Neural cell (in vitro differentiated cells): ENCODE measurements around the gene PDE9A. TPM values are rescaled to one million over a fixed set of nuclear protein-coding genes. Genes with fewer than 3 reads are reported as not detected.

Source experiments
- H2AFZ ChIP-seq: fragments of 200-600, 300-800 bp; sonication (generic), shearing (Covaris generic); 2 replicates; pipeline ENCODE4 v1.6.0; 2014; ENCODE audit warnings: low read depth, mild to moderate bottlenecking, antibody characterized with exemption, low read length, moderate library complexity
- H3F3A ChIP-seq: fragments of 200-600 bp; shearing (Covaris generic); 2 replicates; pipeline ENCODE4 v1.6.1; 2016; ENCODE audit warnings: mild to moderate bottlenecking, moderate library complexity, mixed read lengths, antibody characterized with exemption, low read length; ENCODE audit not compliant: insufficient read depth, poor library complexity, severe bottlenecking
- H3K27ac ChIP-seq: fragments of 200-600, 300-800 bp; sonication (generic), shearing (Covaris generic); 2 replicates; pipeline ENCODE4 v1.5.1; 2014; ENCODE audit warnings: mild to moderate bottlenecking, low read length, moderate library complexity
- H3K27me3 ChIP-seq: fragments of 300-800, 200-600 bp; sonication (generic), shearing (Covaris generic); 2 replicates; pipeline ENCODE4 v1.6.0; 2014; ENCODE audit warnings: mild to moderate bottlenecking, low read depth, low read length, moderate library complexity; ENCODE audit not compliant: insufficient read depth
- H3K36me3 ChIP-seq: fragments of 300-800, 200-600 bp; sonication (generic), shearing (Covaris generic); 2 replicates; pipeline ENCODE4 v1.5.1; 2014; ENCODE audit warnings: mild to moderate bottlenecking, antibody characterized with exemption, low read length, moderate library complexity; ENCODE audit not compliant: insufficient read depth
- H3K4me2 ChIP-seq: fragments of 300-800, 200-600 bp; sonication (generic), shearing (Covaris generic); 2 replicates; pipeline ENCODE4 v1.6.0; 2014; ENCODE audit warnings: mild to moderate bottlenecking, low read length
- H3K4me3 ChIP-seq: fragments of 300-800, 200-600 bp; sonication (generic), shearing (Covaris generic); 2 replicates; pipeline ENCODE4 v1.5.1; 2014; ENCODE audit warnings: mild to moderate bottlenecking, low read length, moderate library complexity
- H3K79me2 ChIP-seq: fragments of 200-600 bp; shearing (Covaris generic); replicated peaks from 2 replicates; pipeline ENCODE4 v1.6.0; 2014; ENCODE audit warnings: mild to moderate bottlenecking, low read length, moderate library complexity; ENCODE audit not compliant: insufficient read depth
- H3K9ac ChIP-seq: fragments of 300-800, 200-600 bp; sonication (generic), shearing (Covaris generic); 2 replicates; pipeline ENCODE4 v1.6.1; 2016; ENCODE audit warnings: mild to moderate bottlenecking, low read length, mixed read lengths
- H3K9me2 ChIP-seq: fragments of 200-600 bp; shearing (Covaris generic); 2 replicates; pipeline ENCODE4 v1.6.1; 2016; ENCODE audit warnings: mild to moderate bottlenecking, low read length, mixed read lengths; ENCODE audit not compliant: insufficient read depth
- H3K9me3 ChIP-seq: fragments of 200-600, 300-800 bp; sonication (generic), shearing (Covaris generic); 2 replicates; pipeline ENCODE4 v1.6.1; 2016; ENCODE audit warnings: mild to moderate bottlenecking, mixed run types, low read length, moderate library complexity, mixed read lengths
- H4K20me1 ChIP-seq: fragments of 200-600 bp; shearing (Covaris generic); 2 replicates; pipeline ENCODE4 v1.6.1; 2016; ENCODE audit warnings: mild to moderate bottlenecking, mixed run types; ENCODE audit not compliant: insufficient read depth
- CTCF ChIP-seq: fragments of 450-650 bp; IDR thresholded peaks from 2 replicates; pipeline ENCODE4 v1.5.1; 2014; ENCODE audit warnings: antibody characterized with exemption, mild to moderate bottlenecking, moderate library complexity; ENCODE audit not compliant: poor library complexity, severe bottlenecking
- EP300 ChIP-seq: fragments of 450-650 bp; conservative IDR thresholded peaks from 2 replicates; pipeline ENCODE4 v1.6.1; 2014; ENCODE audit warnings: antibody characterized with exemption, mild to moderate bottlenecking, moderate library complexity; ENCODE audit not compliant: poor library complexity, severe bottlenecking
- EZH2 ChIP-seq: fragments of 200-600, 300-800 bp; shearing (Covaris generic), sonication (generic); IDR thresholded peaks from 2 replicates; pipeline ENCODE4 v1.6.1; 2014; ENCODE audit warnings: antibody characterized with exemption, low read length, borderline replicate concordance, mild to moderate bottlenecking; ENCODE audit not compliant: insufficient read depth, poor library complexity, severe bottlenecking
- MXI1 ChIP-seq: fragments of 450-650 bp; conservative IDR thresholded peaks from 2 replicates; pipeline ENCODE4 v1.6.1; 2014; ENCODE audit warnings: antibody characterized with exemption, mild to moderate bottlenecking; ENCODE audit not compliant: poor library complexity, severe bottlenecking
- POLR2AphosphoS5 ChIP-seq: IDR thresholded peaks from 2 replicates; pipeline ENCODE4 v1.6.1; 2012
- RAD21 ChIP-seq: fragments of 450-650 bp; conservative IDR thresholded peaks from 2 replicates; pipeline ENCODE4 v1.6.1; 2014; ENCODE audit warnings: antibody characterized with exemption, mild to moderate bottlenecking, moderate library complexity
- REST ChIP-seq: IDR thresholded peaks from 2 replicates; pipeline ENCODE4 v1.6.1; 2012; ENCODE audit warnings: borderline replicate concordance
- SMC3 ChIP-seq: fragments of 450-650 bp; conservative IDR thresholded peaks from 2 replicates; pipeline ENCODE4 v1.6.1; 2014; ENCODE audit warnings: antibody characterized with exemption, mild to moderate bottlenecking, moderate library complexity; ENCODE audit not compliant: poor library complexity
- TAF1 ChIP-seq: IDR thresholded peaks from 2 replicates; pipeline ENCODE4 v1.6.1; 2012; ENCODE audit warnings: low read depth
- polyA plus RNA-seq: library from polyadenylated mRNA; depleted of rRNA; stranded (reverse); fragments of >200 nt; gene quantifications from 2 replicates; pipeline ENCODE4 v1.2.3, GENCODE V29; 2014

The PDE9A gene
- polyA plus RNA-seq, 1 donor from 2014 or later: 32.2 TPM

GRCh38 chr21:42622284-42622683, 31.1 kb upstream of the PDE9A start:
- no peak overlapping the region for H3K4me3 ChIP-seq
- no peaks in the 10 kb centered on the region for H3K36me3 ChIP-seq
- H2AFZ ChIP-seq: no peak overlapping the region
- no peaks in the 10 kb centered on the region for H3F3A ChIP-seq
- H3K27me3 ChIP-seq: no peaks in the 10 kb centered on the region
- no peaks in the 10 kb centered on the region for H3K9me3 ChIP-seq
- H3K9ac ChIP-seq: no peak overlapping the region
- no peaks in the 10 kb centered on the region for H3K9me2 ChIP-seq
- H3K27ac ChIP-seq: no peak overlapping the region
- no peak overlapping the region for H3K4me2 ChIP-seq
- H3K79me2 ChIP-seq: no peaks in the 10 kb centered on the region
- TF ChIP-seq CTCF: no peak
- no peak for TF ChIP-seq RAD21
- TF ChIP-seq POLR2AphosphoS5: no peak
- TF ChIP-seq REST: no peak
- no peak for TF ChIP-seq EZH2
- TF ChIP-seq TAF1: no peak
- no peak for TF ChIP-seq SMC3
- H4K20me1 ChIP-seq: no peaks in the 10 kb centered on the region

GRCh38 chr21:42623694-42624093, 29.7 kb upstream of the PDE9A start:
- no peak overlapping the region for H3K4me3 ChIP-seq
- H4K20me1 ChIP-seq: no peaks in the 10 kb centered on the region
- H3K36me3 ChIP-seq: no peaks in the 10 kb centered on the region
- no peaks in the 10 kb centered on the region for H3K9me2 ChIP-seq
- no peak overlapping the region for H3K4me2 ChIP-seq
- no peak overlapping the region for H3K9ac ChIP-seq
- no peaks in the 10 kb centered on the region for H3K9me3 ChIP-seq
- no peak overlapping the region for H3K27ac ChIP-seq
- TF ChIP-seq SMC3 (no peak), REST (no peak), MXI1 (no peak), TAF1 (no peak), POLR2AphosphoS5 (no peak), EP300 (no peak), CTCF (no peak), RAD21 (no peak)
- H2AFZ ChIP-seq: no peak overlapping the region
- H3K79me2 ChIP-seq: no peaks in the 10 kb centered on the region
- no peaks in the 10 kb centered on the region for H3K27me3 ChIP-seq
- H3F3A ChIP-seq: no peaks in the 10 kb centered on the region
